ENCODE data around the gene LIMA1.
"Not testable (repeated sequence)": the region's sequence is repeated elsewhere in the genome, so short reads cannot be mapped to it uniquely, and the experiment has no call there.

Gene LIMA1

DNA sequence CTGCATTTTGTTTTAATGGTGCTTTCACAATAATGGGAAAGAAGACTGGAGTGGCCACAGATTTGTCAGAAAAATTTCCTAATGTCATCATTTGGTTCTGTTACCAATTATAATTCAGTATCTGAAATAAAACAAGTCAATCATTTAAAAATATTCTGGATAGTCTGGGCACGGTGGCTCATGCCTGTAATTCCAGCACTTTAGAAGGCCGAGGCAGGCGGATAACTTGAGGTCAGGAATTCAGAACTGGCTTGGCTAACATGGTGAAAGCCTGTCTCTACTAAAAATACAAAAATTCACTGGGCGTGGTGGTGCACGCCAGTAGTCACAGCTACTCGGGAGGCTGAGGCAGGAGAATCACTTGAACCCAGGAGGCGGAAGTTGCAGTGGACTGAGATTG, 4.0 kb upstream of the LIMA1 start:
- DNase-seq (ENCODE audit: low spot score) = no peak

DNA sequence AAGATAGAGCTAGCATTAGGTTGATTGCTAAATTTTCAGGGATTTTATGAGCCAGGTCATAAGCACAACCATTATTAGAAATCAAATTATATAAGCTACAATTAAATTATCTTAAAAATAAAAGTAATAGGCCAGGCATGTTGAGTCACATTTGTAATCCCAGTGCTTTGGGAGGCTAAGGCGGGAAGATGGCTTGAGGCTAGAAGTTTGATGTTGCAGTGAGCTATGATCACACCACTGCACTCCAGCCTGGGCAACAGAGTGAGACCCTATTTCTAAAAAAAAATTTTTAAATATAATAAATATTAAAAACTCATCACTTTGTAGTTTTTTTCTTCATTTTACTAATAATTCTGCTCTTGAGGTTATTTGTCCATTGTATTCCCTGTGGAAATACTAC, 1.9 kb upstream of the LIMA1 start:
- DNase-seq (ENCODE audit: low spot score) = no peak

DNA sequence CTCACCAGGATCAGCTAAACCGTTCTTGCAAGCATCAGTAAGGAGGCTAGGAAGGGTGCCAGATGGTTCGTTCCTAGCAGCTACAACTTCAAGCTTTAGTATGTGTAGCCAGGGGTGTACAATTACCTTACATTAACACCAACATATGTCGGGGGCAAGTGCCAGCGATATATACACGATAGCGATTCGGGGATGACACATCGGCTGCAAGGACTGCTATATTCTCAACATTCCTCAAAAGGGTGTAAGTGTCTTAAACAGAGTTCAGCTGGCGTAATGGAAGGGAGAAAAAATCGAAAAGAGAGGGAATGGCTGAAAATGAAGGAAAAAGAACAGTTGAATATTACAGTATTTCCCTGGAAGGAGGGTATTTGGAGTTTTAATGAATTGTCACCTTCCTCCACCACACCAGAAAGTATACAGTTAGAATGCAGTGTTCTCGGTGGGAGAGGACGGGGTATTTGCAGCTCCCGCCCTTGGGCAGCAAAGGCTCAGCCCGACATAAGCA, 545 bp downstream of the LIMA1 start:
- peak; percentile 71 for DNase-seq (ENCODE audit: low spot score)

DNA sequence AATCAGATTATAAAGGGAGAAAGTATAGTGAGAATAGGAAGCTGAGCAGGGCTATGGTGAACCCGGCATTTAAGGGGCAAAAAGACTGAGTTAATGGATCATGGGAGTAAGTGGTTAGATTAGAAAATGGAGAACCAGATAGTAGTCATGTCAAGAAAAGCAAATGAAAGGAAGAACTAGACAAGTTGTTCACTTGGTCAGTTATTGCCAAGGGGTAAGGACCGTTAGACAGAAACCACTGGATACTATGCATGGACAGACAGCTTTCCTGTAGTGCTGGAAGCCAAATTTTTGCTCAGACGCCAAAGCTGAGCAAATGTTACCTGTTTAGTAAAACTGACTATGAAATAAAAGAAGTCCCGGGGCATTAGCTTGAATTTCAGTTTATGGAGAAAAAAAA, 3.8 kb downstream of the LIMA1 start:
- DNase-seq (ENCODE audit: low spot score) = no peak

DNA sequence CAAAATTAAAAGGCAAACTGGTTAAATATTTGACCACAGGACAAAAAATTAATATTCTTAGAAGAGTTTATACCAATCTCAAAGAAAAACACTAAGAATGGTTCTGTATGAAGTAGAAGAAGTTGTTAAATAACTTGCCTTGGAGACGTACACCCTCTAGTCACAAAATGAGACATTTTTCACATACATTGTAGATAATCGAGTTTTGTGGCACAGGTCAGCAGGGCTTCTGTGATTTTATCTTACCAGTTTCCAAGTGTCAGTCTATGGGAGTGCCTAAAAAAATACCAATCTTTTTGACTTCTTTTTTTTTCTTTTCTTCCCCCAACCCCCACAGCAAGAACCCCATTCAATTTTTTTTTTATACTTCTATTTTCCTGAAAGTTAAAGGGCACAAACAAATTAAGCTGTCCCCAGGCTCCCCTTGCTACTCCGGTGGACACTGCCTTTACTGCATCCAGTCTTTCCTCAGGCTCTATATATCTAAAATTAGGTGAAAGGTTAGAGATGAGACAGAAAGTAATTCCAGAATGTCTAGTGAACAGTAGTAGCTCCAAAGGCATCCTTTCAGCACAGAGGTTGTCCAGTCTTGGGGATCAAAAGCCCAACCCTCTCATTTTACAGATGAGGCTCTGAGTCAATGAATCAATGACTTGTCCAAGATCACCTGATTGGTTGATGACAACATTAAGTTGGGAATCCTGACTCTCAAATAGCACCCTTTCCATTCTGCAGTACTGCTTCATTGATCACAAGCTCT, 6.2 kb downstream of the LIMA1 start:
- DNase-seq (ENCODE audit: low spot score) = peak; percentile 29

DNA sequence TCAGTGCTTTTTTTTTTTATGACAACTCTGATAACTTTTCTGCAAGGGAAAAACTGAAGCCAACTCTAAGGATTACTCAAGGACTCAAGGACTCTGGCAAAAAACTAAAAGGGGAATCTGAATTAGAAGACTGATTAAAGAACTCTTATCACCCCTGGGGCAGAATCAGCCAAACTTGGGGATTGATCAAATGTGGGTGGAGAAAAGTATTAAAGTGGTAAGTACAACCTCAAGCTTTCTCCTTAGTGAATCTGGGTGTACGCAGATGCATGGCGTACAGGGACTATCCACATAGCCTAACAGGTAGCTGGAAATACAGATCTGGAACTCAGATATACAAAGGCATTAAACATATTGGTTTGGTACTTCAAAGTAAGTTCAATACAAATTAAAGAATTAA, 7.3 kb downstream of the LIMA1 start:
- DNase-seq (ENCODE audit: low spot score) = no peak

DNA sequence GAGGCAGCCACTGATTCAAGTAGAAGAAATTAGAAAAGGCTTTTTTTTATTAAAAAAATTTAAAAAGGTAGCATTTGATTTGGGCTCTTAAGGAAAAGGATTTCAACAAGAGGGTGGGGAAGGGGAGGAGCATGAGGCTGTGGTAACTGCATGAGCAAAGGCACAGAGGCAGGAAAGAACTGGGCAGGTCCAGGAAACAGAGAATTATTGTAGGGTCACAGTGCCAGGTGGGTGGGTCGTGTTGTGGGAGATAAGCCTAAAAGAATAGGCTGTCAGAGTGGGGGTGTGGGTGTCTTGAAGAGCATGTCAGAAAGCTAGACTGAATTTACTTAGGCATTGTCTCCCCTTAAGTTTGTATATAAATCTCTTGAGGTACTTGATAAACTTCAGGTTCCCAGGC, 7.8 kb downstream of the LIMA1 start:
- no peak for DNase-seq (ENCODE audit: low spot score)

DNA sequence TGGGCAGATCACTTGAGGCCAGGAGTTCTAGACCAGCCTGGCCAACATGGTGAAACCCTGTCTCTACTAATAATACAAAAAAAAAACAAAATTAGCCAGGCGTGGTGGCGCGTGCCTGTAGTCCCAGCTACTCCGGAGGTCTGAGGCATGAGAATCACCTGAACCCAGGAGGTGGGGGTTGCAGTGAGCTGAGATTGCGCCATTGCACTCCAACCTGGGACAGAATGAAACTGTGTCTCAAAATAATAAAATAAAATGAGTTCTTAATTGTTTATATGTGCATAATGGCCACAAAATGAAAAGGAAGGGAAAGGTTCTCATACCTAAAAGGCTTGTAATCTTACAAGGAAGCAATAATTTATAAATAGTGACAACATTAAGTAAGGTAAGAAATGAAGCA, 8.2 kb downstream of the LIMA1 start:
- not testable (repeated sequence) for DNase-seq (ENCODE audit: low spot score)

DNA sequence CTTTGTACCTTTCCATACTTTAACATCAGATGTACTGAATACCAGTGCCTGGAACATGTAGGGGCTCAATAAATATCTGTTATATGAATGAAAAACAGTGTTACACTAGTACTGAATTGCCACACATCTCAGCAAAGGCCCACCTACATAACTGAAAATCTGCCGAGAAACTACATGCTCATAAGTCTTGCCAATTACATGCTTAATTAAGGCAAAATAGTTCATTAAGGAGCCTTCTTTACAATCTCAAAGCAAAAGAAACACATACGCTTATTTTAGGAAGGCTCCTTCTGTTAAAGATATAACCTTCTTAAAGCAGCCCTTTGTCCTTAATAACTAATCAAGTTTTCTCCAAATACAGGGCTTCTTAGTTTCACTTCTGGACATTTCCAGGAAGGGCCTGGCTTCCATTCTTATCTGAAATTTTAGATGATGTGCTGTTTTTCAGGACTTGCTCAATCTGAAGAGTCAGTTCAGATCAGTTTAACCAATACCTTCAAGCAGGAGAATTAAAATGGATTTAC, 11.5 kb downstream of the LIMA1 start:
- no peak for DNase-seq (ENCODE audit: low spot score)

DNA sequence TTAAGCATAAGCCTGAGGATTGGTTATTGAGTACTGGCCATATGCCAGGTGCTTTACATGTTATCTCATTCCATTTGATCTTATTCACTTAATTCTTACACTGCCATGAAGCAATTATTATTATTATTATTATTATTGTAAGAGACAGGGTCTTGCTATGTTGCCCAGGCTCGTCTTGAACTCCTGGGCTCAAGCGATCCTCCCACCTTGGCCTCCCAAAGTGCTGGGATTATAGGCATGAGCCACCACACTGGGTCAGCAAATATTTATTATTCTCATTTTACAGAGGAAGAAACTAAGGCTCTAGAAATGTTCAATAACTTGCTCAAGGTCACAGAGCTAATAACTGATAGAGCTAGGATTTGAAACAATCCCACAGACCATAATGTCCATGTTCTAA, 14.8 kb downstream of the LIMA1 start:
- DNase-seq (ENCODE audit: low spot score) = no peak

DNA sequence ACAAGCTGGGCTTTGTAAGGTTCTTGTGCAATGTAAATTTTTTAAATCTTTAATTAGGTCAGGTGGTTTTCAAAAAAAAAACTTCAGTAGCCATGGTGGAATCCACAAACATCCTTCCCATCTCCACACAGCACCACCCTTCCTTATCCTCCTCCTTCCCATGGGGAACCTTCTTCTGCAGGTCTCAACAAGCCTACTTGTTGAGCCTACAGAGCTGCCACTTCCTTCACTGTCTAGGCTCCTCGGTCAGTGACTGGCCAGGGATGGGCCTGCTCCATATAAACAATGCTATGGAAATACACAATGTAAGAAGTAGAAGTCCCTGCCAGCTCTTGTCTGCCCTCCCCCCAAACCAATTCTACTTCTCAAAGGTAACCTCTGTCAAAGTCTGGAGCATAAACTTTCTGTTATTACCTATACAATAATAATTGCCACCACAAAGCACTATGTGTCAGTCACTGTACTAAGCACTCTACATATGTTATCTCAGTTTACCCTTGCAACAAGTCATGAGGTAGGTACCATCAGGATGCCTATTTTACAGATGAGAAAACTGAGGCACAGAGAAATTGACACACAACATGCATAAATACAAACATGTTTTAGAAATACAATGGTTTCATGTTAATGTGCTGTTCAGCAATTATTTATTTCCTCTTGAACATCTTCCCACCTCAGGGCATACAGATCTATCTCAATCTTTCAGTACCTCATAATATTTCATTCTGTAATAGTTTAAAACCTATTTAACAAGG, 17.4 kb downstream of the LIMA1 start:
- DNase-seq (ENCODE audit: low spot score) = no peak

DNA sequence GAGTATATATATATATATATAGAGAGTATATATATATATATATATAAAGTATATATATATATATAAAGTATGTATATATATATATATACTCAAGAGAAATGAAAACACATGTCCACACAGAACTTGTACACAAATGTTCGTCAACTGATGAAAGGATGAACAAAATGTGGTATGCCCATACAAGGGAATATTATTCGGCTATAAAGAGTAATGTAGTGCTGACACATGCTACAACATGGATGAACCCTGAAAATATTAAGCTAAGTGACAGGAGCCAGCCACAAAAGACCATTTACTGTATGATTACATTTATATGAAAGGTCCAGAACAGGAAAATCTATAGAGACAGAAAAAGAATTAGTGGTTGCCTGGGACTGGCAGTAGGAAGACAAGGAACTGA, 19.5 kb downstream of the LIMA1 start:
- no peak for DNase-seq (ENCODE audit: low spot score)

DNA sequence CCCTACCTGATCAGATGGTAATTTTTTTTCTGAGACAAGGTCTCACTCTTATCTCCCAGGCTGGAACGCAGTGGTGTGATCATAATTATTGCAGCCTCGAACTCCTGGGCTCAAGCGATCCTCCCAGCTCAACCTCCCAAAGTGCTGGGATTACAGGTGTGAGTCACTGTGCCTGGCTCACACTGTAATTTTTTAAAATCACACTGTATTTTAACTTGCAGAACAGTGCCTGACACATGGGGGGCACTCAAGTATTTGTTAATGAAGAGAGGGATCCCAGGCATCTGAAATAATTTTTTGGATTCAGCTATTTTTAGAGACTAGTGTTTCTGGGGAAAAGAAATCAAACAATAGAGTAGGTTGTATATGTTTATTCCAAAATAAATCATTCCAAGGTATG, 21.7 kb downstream of the LIMA1 start:
- no peak for DNase-seq (ENCODE audit: low spot score)

DNA sequence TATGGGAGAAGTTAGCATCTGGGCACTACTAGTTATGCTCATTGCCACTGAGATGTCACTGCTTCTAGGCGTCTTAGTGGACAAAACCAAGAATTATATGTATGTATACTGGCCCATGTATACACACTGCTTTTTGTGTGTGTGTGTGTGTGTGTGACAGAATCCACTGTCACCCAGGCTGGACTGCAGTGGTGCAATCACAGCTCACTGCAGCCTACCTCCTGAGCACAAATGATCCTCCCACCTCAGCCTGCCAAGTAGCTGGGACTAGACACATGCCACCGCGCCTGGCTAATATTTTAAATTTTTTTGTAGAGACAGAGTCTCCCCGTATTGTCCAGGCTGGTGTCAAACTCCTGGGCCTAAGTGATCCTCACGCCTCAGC, 25.2 kb downstream of the LIMA1 start:
- DNase-seq (ENCODE audit: low spot score) = no peak

DNA sequence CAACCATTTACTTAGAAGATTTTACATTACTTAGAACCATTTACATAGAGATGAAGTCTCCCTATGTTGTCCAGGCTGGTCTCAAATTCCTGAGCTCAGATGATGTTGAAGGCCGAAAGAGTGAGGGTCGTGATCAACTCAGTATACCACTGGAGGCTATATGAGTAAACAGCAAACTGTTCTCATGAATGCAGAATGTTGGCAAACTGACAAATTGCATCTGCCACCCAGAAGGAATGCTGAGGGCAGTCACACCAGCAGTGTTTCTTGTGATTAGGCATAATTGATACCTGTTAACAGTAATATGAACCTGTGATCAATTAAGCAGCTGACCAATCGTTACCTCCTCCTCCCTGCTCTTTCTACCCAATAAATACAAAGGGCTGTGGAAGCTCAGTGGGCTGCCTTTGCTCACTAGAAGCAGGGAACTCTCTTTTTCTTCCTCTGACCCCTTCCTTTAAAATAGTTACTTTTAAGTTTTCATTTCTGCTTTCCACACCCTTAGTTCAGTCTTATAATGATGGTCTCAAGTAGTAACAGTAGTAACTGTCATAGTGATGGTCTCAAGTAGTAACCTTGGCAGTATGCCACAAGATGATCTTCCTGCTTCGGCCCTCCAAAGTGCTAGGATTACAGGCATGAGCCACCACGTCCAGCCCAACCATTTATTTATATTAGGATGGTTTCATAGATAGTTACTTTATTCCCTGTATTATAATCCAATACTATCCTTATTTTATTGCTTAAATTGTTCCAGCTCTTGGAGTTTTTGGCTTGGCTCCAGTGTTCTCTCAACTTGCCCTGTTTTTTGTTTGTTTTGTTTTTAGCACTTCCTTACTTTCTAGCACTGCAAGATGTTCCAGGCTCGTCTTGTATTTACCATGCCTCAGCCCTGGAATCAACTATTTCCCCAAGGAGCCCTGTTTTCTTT, 25.8 kb downstream of the LIMA1 start:
- DNase-seq (ENCODE audit: low spot score) = no peak

DNA sequence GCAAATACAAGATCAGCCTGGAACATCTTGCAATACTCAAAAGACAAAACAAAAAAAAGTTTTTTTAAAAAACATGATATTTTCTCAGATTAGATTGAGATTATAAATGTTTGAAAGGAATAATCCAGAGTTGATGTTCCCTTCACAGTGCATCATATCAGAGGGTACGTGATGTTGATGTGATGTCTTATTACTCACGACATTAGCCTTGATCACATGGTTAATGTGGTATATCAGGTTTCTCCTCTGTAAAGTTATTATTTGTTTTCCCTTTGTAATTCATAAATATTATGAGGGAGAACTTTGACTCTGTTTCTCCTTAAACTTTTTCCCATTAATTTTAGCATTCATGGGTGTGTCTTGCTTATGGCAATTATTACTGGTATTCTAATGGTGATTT, 26.6 kb downstream of the LIMA1 start:
- no peak for DNase-seq (ENCODE audit: low spot score)

DNA sequence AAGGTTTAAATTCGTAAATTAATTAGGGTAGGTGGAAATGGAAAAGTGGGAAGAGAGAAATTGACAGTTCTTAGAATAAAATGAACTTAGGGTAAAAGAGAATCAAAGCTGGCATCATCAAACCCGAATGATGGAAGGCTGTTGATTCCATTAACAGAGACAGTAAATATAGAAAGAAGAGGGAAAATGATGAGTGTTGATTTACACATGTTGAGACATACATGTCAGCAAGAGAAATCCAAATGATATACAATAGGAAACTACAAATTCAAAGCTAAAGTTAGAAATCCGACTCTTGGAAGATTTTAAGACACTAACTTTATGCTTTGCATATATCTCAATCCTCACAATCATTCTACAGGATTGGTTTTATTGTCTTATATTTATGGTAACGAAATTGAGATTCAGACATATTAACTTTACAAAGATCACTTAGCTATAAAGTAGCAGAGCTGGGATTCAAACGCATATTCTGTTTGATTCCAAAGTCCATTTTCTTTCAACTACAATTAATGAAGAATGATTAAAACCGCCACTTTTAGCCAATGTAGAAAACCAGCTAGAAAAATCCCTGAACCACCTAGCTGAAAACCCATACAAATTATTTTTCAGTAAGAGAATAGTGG, 30.2 kb downstream of the LIMA1 start:
- DNase-seq (ENCODE audit: low spot score) = no peak

DNA sequence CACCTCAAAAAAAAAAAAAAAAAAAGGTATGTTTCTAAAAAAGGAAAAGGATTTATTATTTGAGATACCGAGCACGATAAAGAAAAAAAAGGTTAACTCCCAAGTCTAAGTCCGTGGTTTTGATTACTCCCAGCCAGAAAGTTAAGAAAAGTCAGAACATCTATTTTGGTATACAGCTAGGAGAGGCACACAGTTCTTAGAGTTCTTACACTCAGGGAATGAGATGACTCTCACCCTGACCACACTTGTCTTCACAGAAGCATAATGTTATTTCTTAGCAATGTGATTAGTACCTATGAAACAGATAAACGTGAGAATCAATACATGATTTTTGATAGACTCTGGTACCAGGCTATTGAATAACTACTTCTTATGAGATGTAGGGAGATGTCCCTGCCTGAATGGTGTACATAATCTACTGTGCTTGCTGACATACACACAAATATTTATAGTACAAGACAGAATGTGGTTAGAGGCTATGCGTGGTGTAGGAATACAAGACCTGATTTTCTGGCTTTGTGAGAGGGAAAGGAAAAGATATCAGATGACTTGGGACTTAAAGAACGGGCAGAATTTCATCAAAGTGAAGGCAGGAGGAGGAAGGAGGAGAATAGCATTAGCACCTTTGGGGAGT, 31.6 kb downstream of the LIMA1 start:
- DNase-seq (ENCODE audit: low spot score) = no peak

DNA sequence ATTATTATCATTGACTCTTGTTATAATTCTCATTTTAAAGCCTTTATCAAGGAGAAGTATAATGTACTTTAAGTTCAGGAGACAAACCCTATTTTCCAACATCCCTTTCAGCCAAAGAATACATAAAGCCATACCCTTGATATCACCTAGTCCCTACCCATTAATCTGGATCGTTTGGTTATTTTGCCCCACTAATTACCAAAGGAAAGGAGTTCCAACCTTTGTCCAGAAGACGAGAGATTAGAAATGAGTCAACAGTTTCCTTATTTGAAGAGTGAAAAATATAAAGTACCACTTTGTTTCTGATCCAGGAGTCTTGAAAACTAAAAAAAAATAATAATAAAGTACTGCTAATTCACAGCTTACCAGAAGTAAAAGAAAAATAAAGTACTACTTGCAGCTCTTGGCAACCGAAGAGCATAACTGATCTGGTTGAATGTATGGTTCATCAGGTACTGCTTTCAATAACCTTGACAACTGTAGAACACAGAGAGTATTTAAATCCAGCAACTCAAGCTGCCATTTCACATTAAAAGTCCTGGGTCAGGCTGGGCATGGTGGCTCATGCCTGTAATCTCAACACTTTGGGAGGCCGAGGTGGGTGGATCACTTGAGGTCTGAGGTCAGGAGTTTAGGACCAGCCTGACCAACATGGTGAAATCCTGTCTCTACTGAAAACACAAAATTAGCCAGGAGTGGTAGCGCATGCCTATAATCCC, 33.7 kb downstream of the LIMA1 start:
- no peak for DNase-seq (ENCODE audit: low spot score)

DNA sequence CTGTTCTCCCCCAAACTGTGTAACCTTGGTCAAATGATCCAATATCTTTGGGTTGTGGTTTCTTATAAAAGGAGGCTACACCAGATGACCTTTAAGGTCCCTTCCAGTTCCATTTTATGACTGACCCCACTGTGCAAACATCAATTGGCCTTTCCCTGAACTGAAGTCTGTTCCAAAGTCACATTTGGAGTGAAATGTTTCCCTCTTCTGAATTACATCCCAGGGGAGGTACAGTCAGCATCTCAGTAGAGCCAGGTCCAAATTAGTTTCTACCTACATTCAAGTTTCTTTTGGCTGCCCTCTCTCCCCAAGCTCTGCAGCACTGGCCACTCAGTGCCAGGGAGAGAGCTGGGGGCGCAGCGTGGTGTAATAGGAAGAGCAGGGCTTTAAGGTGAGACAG, 34.4 kb downstream of the LIMA1 start:
- DNase-seq (ENCODE audit: low spot score) = no peak

DNA sequence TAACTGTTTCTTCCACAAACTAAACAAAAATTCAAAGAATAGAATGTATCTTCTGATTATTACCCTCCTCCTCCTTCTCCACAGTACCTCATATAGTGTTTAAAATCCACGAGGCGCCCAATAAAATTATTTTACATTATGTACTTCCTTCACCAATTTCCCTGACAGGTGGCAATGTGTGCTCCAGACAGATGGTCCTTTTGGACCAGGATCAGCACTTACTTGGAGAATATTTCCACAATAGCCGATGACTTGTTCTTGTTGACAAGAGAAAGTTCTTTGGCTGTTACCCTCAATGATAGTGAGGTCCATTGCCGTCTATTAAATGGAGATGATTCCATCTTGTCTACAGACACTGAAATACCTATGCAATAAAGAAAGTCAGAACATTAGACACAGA, 34.9 kb downstream of the LIMA1 start:
- no peak for DNase-seq (ENCODE audit: low spot score)
